Endothelial cell of umbilical vein (primary cell): ENCODE data around the gene SNRPA.

Source experiments
- EZH2 ChIP-seq: IDR thresholded peaks from 2 replicates; pipeline ENCODE4 v1.6.1; 2012; ENCODE audit warnings: borderline replicate concordance, low read depth, mild to moderate bottlenecking, moderate library complexity, low read length, inconsistent platforms; ENCODE audit not compliant: severe bottlenecking
- JUN ChIP-seq: IDR thresholded peaks from 2 replicates; pipeline ENCODE4 v1.6.1; 2011; ENCODE audit warnings: borderline replicate concordance, low read depth; ENCODE audit not compliant: insufficient read length, insufficient read depth
- MYC ChIP-seq: IDR thresholded peaks from one replicate; pipeline ENCODE4 v1.6.1; 2011; ENCODE audit warnings: mild to moderate bottlenecking, low read depth, low read length
- POLR2A ChIP-seq: IDR thresholded peaks from 2 replicates; pipeline ENCODE4 v1.6.1; 2012; ENCODE audit warnings: low read depth, mild to moderate bottlenecking, control low read depth, low read length
- POLR2AphosphoS5 ChIP-seq: IDR thresholded peaks from 2 replicates; pipeline ENCODE4 v1.6.1; 2012; ENCODE audit warnings: low read depth, mild to moderate bottlenecking, control low read depth, low read length, moderate library complexity; ENCODE audit not compliant: insufficient read depth
- TF ChIP-seq, protein P1 (sequence below), 2 donors: IDR thresholded peaks; 1 replicate in 1 of 2; 2 replicates in 1 of 2; pipeline ENCODE4 v1.5.1; 2011; ENCODE audit warnings: low read length in 2 of 2, mild to moderate bottlenecking in 2 of 2, moderate library complexity in 2 of 2, control low read depth in 1 of 2, inconsistent platforms in 1 of 2, low read depth in 1 of 2; ENCODE audit not compliant: insufficient read depth in 1 of 2; ENCODE audit errors: extremely low read depth in 1 of 2

DNA sequence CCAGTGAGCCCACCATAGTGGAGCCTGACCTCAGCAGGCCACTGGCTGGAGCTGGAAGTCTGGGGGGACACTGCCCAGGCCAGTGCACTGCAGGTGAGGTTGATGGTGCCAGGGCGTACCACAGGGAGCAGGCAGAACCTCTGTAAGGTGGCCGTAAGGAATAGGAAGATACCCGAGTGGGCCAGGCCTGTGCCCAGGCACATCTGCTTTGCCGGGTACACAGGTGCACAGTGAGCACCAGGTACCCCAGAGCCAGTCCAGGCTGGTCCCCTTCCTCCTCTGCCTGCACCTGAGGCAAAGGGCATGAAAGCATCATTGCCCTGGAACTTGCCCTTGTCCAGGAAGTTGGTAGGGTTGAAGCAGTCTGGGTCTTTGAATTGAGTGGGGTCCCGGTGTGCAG lies 57.5 kb downstream of the SNRPA start:
- TF ChIP-seq, protein P1, sequence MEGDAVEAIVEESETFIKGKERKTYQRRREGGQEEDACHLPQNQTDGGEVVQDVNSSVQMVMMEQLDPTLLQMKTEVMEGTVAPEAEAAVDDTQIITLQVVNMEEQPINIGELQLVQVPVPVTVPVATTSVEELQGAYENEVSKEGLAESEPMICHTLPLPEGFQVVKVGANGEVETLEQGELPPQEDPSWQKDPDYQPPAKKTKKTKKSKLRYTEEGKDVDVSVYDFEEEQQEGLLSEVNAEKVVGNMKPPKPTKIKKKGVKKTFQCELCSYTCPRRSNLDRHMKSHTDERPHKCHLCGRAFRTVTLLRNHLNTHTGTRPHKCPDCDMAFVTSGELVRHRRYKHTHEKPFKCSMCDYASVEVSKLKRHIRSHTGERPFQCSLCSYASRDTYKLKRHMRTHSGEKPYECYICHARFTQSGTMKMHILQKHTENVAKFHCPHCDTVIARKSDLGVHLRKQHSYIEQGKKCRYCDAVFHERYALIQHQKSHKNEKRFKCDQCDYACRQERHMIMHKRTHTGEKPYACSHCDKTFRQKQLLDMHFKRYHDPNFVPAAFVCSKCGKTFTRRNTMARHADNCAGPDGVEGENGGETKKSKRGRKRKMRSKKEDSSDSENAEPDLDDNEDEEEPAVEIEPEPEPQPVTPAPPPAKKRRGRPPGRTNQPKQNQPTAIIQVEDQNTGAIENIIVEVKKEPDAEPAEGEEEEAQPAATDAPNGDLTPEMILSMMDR (IDR thresholded peaks at IDR 0.05; ENCODE audit: extremely low read depth in 1 of 2, insufficient read depth in 1 of 2, low read depth in 1 of 2, low read length in 2 of 2) = no peak
- TF ChIP-seq POLR2A (no peak), POLR2AphosphoS5 (no peak), EZH2 (no peak), JUN (no peak), MYC (no peak)
